K562 (cell line): ENCODE measurements around the gene RNF34. TPM values are rescaled to one million over a fixed set of nuclear protein-coding genes. Genes with fewer than 3 reads are reported as not detected.
A peak's percentile ranks its signal among the peaks of the same experiment; 100 is the strongest.

Experiments used
- ATAC-seq: fragments of 200-7000 bp; cut with Tn5 transposase; 3 replicates; pipeline ENCODE4 v1.9.1; 2020; ENCODE audit warnings: moderate library complexity
- BruUV-seq: library from RNA; stranded (reverse); fragments of 400-500 nt; replicated peaks from 2 replicates; lab custom pipeline; 2021; lab: Mats Ljungman, UMichigan
- CTCF ChIA-PET: fragments of 300-600 bp; formaldehyde crosslinking; extraction: SDS; loops from one replicate; lab custom pipeline; 2021; ENCODE audit warnings: low intra/inter-chr PET ratio; lab: Yijun Ruan, JAX
- POLR2A ChIA-PET: fragments of 300-600, 350-650 bp; sonication (Branson Sonifier 250); formaldehyde crosslinking; extraction: SDS; loops from one replicate; lab custom pipeline; 2021; ENCODE audit warnings: antibody characterized with exemption, inconsistent platforms; lab: Yijun Ruan, JAX
- DNase-seq, 4 experiments: peaks; one replicate each; pipeline versions ENCODE4 v3.0.0 to v3.0.0-alpha.2; 2011 to 2018; ENCODE audit warnings: low spot score in 3 of 4, mixed read lengths in 3 of 4; ENCODE audit errors: extremely low read depth in 1 of 4
- FAIRE-seq: peaks from 2 replicates; lab custom pipeline; 2011; peaks lifted over from hg19 to GRCh38; lab: Jason Lieb, UNC
- H2AFZ ChIP-seq: 2 replicates; pipeline ENCODE4 v1.6.0; 2011; ENCODE audit warnings: low read depth, low read length, control low read depth, inconsistent platforms
- H3K27ac ChIP-seq: fragments of 200-600 bp; 3 replicates; pipeline ENCODE4 v1.8.0; 2011; ENCODE audit warnings: low read depth, mild to moderate bottlenecking, control low read depth, inconsistent platforms, low read length, moderate library complexity, mixed read lengths; ENCODE audit errors: extremely low read depth
- H3K27me3 ChIP-seq, 2 experiments: fragments of 300-600 bp in 1 of 2; 2 replicates in 1 of 2; 3 replicates in 1 of 2; pipeline versions ENCODE4 v1.6.0 to v1.8.0; 2011; ENCODE audit warnings: inconsistent platforms in 2 of 2, low read length in 2 of 2, mild to moderate bottlenecking in 1 of 2, mixed read lengths in 1 of 2, moderate library complexity in 1 of 2; ENCODE audit not compliant: control insufficient read depth in 2 of 2, insufficient read depth in 2 of 2
- H3K36me3 ChIP-seq: fragments of 300-600 bp; 3 replicates; pipeline ENCODE4 v1.8.0; 2011; ENCODE audit warnings: mild to moderate bottlenecking, low read length, inconsistent platforms; ENCODE audit not compliant: control insufficient read depth, insufficient read depth
- H3K4me1 ChIP-seq, 2 experiments: fragments of 200-600 bp in 1 of 2; replicated peaks in 1 of 2; 2 replicates in 1 of 2; 3 replicates in 1 of 2; pipeline versions ENCODE4 v1.5.1 to v1.8.0; 2011; ENCODE audit warnings: inconsistent platforms in 2 of 2, low read length in 2 of 2, mild to moderate bottlenecking in 1 of 2, mixed read lengths in 1 of 2, moderate library complexity in 1 of 2; ENCODE audit not compliant: control insufficient read depth in 2 of 2, insufficient read depth in 2 of 2
- H3K4me2 ChIP-seq: 2 replicates; pipeline ENCODE4 v1.6.1; 2011; ENCODE audit warnings: low read length, control low read depth, inconsistent platforms, mixed read lengths; ENCODE audit not compliant: insufficient read depth
- H3K4me3 ChIP-seq: fragments of 200-600 bp; sonication (generic), shearing (Covaris generic); 2 replicates; pipeline ENCODE4 v1.5.1; 2016; ENCODE audit warnings: control low read depth, inconsistent platforms
- H3K79me2 ChIP-seq: fragments of 200-600 bp; 3 replicates; pipeline ENCODE4 v1.8.0; 2011; ENCODE audit warnings: low read length, inconsistent platforms; ENCODE audit not compliant: control insufficient read depth, insufficient read depth
- H3K9ac ChIP-seq, 2 experiments: 2 replicates each; pipeline versions ENCODE4 v1.6.0 to v1.6.1; 2011; ENCODE audit warnings: low read depth in 2 of 2, low read length in 2 of 2, control low read depth in 1 of 2, inconsistent platforms in 1 of 2, mild to moderate bottlenecking in 1 of 2, mixed read lengths in 1 of 2; ENCODE audit not compliant: insufficient read depth in 1 of 2
- H3K9me1 ChIP-seq: one replicate; pipeline ENCODE4 v1.6.0; 2011; ENCODE audit warnings: inconsistent platforms, mild to moderate bottlenecking, low read length, moderate library complexity; ENCODE audit not compliant: control insufficient read depth, insufficient read depth
- H3K9me3 ChIP-seq: replicated peaks from 2 replicates; pipeline ENCODE4 v1.5.1; 2011; ENCODE audit warnings: low read depth, low read length, inconsistent platforms; ENCODE audit not compliant: control insufficient read depth, insufficient read depth
- H4K20me1 ChIP-seq: replicated peaks from 2 replicates; pipeline ENCODE4 v1.6.1; 2011; ENCODE audit warnings: low read length, inconsistent platforms, mixed read lengths; ENCODE audit not compliant: control insufficient read depth, insufficient read depth
- GTF2A2 ChIP-seq: IDR thresholded peaks from 2 replicates; pipeline ENCODE4 v1.6.1; 2016; ENCODE audit warnings: mild to moderate bottlenecking, missing genetic modification characterization, missing compliant biosample characterization
- KAT8 ChIP-seq: fragments of 450-650 bp; IDR thresholded peaks from 2 replicates; pipeline ENCODE4 v1.6.1; 2016; ENCODE audit warnings: low read depth, mild to moderate bottlenecking
- MEF2A ChIP-seq: IDR thresholded peaks from 2 replicates; pipeline ENCODE4 v1.6.1; 2011; ENCODE audit warnings: low read depth, mild to moderate bottlenecking, low read length, moderate library complexity; ENCODE audit not compliant: control insufficient read depth
- SRSF3 ChIP-seq: fragments of 200-400 bp; formaldehyde crosslinking; IDR thresholded peaks from 2 replicates; pipeline ENCODE4 v1.6.1; 2016; ENCODE audit warnings: mild to moderate bottlenecking, low read length, moderate library complexity; ENCODE audit not compliant: insufficient read depth
- ZNF511 ChIP-seq: sonication (generic); formaldehyde crosslinking; IDR thresholded peaks from 2 replicates; pipeline ENCODE4 v1.8.0; 2022; ENCODE audit warnings: mild to moderate bottlenecking, missing genetic modification reagents
- WGBS: fragments of 100-300 bp; shearing (Covaris generic); methylation state at CpG from one replicate; pipeline ENCODE4 v1.1.6; 2016; ENCODE audit warnings: low coverage, mixed read lengths; ENCODE audit not compliant: insufficient coverage; ENCODE audit errors: missing lambda C conversion rate; 5-methylcytosine and 5-hydroxymethylcytosine counted together
- in situ Hi-C: fragments of 300-500 bp; cut with MboI; formaldehyde crosslinking; loops from 4 replicates; pipeline ENCODE4 v1.15.0; 2018; ENCODE audit warnings: inconsistent platforms, mixed read lengths
- intact Hi-C: fragments of 100-400 bp; cut with micrococcal nuclease; formaldehyde crosslinking; loops from 2 replicates; pipeline ENCODE4 v1.14.2; 2022
- polyA plus RNA-seq, 8 experiments: library from polyadenylated mRNA; depleted of rRNA in 4 of 8; stranded (reverse) in 5 of 8; unstranded in 3 of 8; fragments of >200 nt; fragmentation: Nextera tagmentation in 2 of 8; fragmentation: Illumina TruSeq in 1 of 8; extraction: Ambion mirVana in 2 of 8; extraction: Trizol in 1 of 8; gene quantifications; 2 replicates each; pipeline versions ENCODE4 v1.2.1 to v1.2.3, GENCODE V29; 2011 to 2014; ENCODE audit warnings: inconsistent platforms in 1 of 8, missing spikeins in 1 of 8
- total RNA-seq, 7 experiments: library from RNA; depleted of rRNA in 6 of 7; stranded (reverse); fragments of >200 nt in 6 of 7; fragmentation: Illumina TruSeq in 2 of 7; extraction: Trizol in 2 of 7; gene quantifications; 2 replicates each; pipeline versions ENCODE4 v1.2.1 to v1.2.3, GENCODE V29; 2011 to 2021; ENCODE audit warnings: low replicate concordance in 1 of 7

The RNF34 gene
- total and polyA plus RNA-seq, 9 of the 15 experiments (the other 6 are each of a cell fraction or from before 2014, with no cell fraction given): 41.7 to 88.9 (median 54.1) TPM

DNA sequence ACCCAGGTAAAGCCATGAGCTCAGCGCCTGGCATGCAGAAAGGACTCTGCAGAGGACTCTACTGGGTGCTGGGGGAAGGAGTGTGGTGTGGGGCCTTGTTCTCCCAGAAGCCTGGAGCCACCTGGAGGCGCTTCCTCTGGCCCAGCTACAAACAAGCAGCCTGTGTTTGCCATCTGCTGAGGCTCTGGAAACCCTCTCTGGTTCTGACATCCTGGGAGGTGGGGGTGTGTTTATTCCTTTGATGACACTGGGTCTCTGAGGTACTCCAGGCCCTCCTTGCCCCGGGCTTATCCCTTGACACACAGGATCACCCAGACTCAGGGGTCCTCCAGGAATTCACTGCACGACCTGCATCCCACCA, 44.9 kb downstream of the RNF34 start:
- TF ChIP-seq ZNF511 (CRISPR knock-in tag) (no peak), KAT8 (no peak)
- TF ChIP-seq, all 486 proteins: peak for 0
- DNase-seq (no peak), ATAC-seq (no peak), FAIRE-seq (no peak)
- Histone ChIP-seq H3K27me3 (no peaks in the 10 kb centered on the region), H4K20me1 (0 out of 2 replicates have a peak, but pooled peaks cover 6% of the 10 kb centered on the region), H3K36me3 (peaks cover 76% of the 10 kb centered on the region; the same call in 2 of the 3 replicates), H3K9ac (no peak overlapping the region; a peak in 2 of 4 replicates), H3K9me1 (no peaks in the 10 kb centered on the region), H3K79me2 (peaks cover 3% of the 10 kb centered on the region; the same call in 1 of the 3 replicates), H2AFZ (no peak overlapping the region), H3K4me2 (no peak overlapping the region), H3K4me1 (peaks cover 0 to 26% of the 10 kb centered on the region in 2 experiments; a peak in 2 of 5 replicates), H3K27ac (no peak overlapping the region), H3K9me3 (no peaks in the 10 kb centered on the region), H3K4me3 (no peak overlapping the region)
- in situ Hi-C loops (no loop called here), intact Hi-C loops (no loop called here)
- 81% methylated on average over 3 of the region's 4 CpGs for WGBS
- ChIA-PET POLR2A (interaction anchor here (0.6 to 1.7 kb wide), 3 partner anchors 13 to 152 kb away, joined by 3 read pairs; no protein-coding TSS in a partner anchor), CTCF (no interaction called here)
- no TSS peak for BruUV-seq

- intact Hi-C loops: no loop called here
- CTCF ChIA-PET: no interaction called here
- POLR2A ChIA-PET: interaction anchor here (0.7 to 1.0 kb wide), 5 partner anchors 8 to 109 kb away, joined by 3 to 4 read pairs (median 3); no protein-coding TSS in a partner anchor
These were observed 46.8 kb downstream of the RNF34 start for GRCh38 chr12:121446750-121447149.

More at GRCh38 chr12:121446750-121447149, 46.8 kb downstream of the RNF34 start:
- TF ChIP-seq SRSF3: no peak
- TF ChIP-seq GTF2A2 (tag): no peak
- no peak for TF ChIP-seq MEF2A
- in situ Hi-C loops: no loop called here
- H2AFZ ChIP-seq: no peak overlapping the region
- no peak overlapping the region for H3K4me2 ChIP-seq
- H3K9ac ChIP-seq: no peak overlapping the region
- H3K9me1 ChIP-seq: no peaks in the 10 kb centered on the region
- peaks cover 0 to 21% of the 10 kb centered on the region in 2 experiments; a peak in 3 of 5 replicates for H3K4me1 ChIP-seq
- H3K4me3 ChIP-seq: no peak overlapping the region
- DNase-seq (no peak), FAIRE-seq (peak; percentile 46), ATAC-seq (no peak)
- 90% methylated on average over 3 of the region's 3 CpGs for WGBS
- no peaks in the 10 kb centered on the region for H3K27me3 ChIP-seq
- peaks cover 67% of the 10 kb centered on the region; the same call in 2 of the 3 replicates for H3K36me3 ChIP-seq
- H3K27ac ChIP-seq: no peak overlapping the region
- BruUV-seq: no TSS peak
- H3K79me2 ChIP-seq: peaks cover 3% of the 10 kb centered on the region; the same call in 1 of the 3 replicates
- H3K9me3 ChIP-seq: no peaks in the 10 kb centered on the region
- 0 out of 2 replicates have a peak, but pooled peaks cover 6% of the 10 kb centered on the region for H4K20me1 ChIP-seq
